ENCODE results near the gene MRPL16.

MRPL16 gene

DNA sequence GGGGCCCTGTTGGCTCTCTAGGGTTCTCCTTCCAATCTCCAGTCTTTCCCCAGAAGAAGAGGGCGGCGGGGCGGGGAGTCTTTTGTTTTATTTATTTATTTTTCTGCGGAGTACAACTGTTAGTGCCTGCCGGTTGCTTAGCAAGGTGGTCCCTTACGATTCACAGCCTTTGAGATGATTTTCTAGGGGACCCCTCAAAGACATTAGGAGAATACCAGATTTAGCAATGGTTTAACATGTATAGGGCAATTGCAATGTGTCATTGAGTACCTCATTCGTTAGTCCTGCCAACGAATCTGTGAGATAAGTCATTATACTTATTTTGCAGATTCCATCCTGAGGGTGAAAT lies 307 bp upstream of the MRPL16 start:
- no peaks in the 10 kb centered on the region for H3K27me3 ChIP-seq (ENCODE audit: low read depth, low read length)
- H3K4me3 ChIP-seq (ENCODE audit: low read depth in 1 of 2, low read length in 2 of 2): peak overlapping the region; percentile 95 to 99
- H3K27ac ChIP-seq (ENCODE audit: low read length): peak overlapping the region; percentile 89
- H3K9me3 ChIP-seq (ENCODE audit: control insufficient read depth in 1 of 2, low read length in 2 of 2): no peaks in the 10 kb centered on the region
- H3K4me1 ChIP-seq (ENCODE audit: control insufficient read depth in 1 of 2, insufficient read depth in 2 of 2, low read length in 2 of 2): peaks cover 0 to 9% of the 10 kb centered on the region in 2 donors
- peaks cover 23 to 24% of the 10 kb centered on the region in 2 donors for H3K36me3 ChIP-seq (ENCODE audit: control insufficient read depth in 1 of 2, insufficient read depth in 2 of 2, low read length in 2 of 2)

DNA sequence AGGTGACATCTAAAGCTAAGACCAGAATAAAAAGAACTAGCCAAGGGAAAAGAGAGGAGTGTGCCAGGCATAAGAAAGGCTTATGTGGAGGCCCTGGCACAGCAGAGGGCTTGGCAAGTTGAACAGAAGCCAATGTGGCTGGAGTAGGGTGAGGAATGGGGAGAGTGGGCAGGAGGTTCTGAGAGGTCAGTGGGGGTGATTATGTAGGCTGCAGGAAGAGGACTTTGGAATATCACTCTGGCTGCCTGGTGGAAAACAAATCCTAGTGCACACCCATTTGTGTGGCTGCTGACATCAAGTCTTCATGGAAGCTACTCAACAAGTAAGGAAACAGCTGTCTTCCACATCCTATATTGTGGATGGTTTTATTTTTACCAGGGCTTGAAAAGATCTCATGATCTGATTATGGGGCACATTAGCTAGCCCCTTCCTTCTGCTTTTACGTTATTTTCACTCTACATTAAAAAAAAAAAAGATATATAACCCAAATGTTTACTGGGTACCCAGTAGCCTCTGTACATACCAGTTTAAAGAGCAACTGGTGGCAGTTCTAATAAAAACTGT lies 3.4 kb downstream of the MRPL16 start:
- peaks cover 0 to 9% of the 10 kb centered on the region in 2 donors for H3K4me1 ChIP-seq (ENCODE audit: control insufficient read depth in 1 of 2, insufficient read depth in 2 of 2, low read length in 2 of 2)

DNA sequence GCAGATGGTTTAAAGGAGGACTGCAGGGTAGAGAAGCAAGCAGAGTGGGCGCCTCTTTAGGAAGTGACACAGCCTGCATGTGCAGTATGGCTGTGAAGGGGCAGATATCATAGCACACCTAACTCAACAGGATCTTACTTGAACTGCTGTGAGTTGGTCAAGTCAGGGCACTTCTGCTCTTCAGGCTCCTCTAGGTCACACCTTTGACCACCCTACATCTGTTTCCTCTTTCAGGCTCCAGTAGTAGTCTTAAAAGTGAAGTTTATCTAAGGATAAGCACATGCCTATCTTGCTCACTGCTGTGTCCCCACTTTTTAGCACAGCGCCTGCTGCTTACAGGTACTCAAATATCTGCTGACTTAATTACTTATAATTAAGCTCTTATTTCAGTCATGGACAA lies 6.5 kb downstream of the MRPL16 start:
- H3K27me3 ChIP-seq (ENCODE audit: low read depth, low read length): no peaks in the 10 kb centered on the region
- H3K36me3 ChIP-seq (ENCODE audit: control insufficient read depth in 1 of 2, insufficient read depth in 2 of 2, low read length in 2 of 2): peaks cover 41 to 53% of the 10 kb centered on the region in 2 donors
- H3K27ac ChIP-seq (ENCODE audit: low read length): no peak overlapping the region
- no peaks in the 10 kb centered on the region for H3K4me1 ChIP-seq (ENCODE audit: control insufficient read depth in 1 of 2, insufficient read depth in 2 of 2, low read length in 2 of 2)
- H3K4me3 ChIP-seq (ENCODE audit: low read depth in 1 of 2, low read length in 2 of 2): no peak overlapping the region
- no peaks in the 10 kb centered on the region for H3K9me3 ChIP-seq (ENCODE audit: control insufficient read depth in 1 of 2, low read length in 2 of 2)

More for the DNA sequence above, 3.4 kb downstream of the MRPL16 start:
- Histone ChIP-seq H3K27me3 (ENCODE audit: low read depth, low read length) (no peaks in the 10 kb centered on the region), H3K4me3 (ENCODE audit: low read depth in 1 of 2, low read length in 2 of 2) (no peak overlapping the region), H3K36me3 (ENCODE audit: control insufficient read depth in 1 of 2, insufficient read depth in 2 of 2, low read length in 2 of 2) (peaks cover 36 to 44% of the 10 kb centered on the region in 2 donors), H3K27ac (ENCODE audit: low read length) (no peak overlapping the region), H3K9me3 (ENCODE audit: control insufficient read depth in 1 of 2, low read length in 2 of 2) (no peaks in the 10 kb centered on the region)

DNA sequence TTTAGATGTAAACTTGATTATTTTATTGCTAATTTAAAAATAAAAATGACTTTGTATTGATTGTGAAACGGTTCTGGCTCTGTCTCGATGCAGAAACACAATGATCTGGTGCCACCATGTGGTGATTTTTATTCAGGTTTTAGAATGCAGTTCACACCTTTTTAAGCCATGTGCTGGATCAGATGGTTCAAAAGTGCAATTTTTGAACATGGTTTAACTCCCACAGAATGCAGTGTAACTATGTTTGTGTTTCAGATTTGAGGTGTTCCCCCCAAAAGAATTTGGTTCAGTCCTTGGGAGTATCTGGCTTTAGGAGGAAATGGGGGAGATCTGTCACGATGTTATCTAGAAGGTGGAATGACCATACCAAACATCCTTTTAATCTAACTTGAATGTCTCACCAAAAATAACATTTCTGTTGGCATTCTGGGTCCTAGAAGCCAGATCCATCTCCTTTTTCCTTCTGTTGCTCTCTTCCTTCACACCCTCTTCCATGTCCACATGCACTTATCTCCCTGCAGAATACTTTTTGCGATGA lies 7.9 kb downstream of the MRPL16 start:
- no peak overlapping the region for H3K27ac ChIP-seq (ENCODE audit: low read length)
- no peaks in the 10 kb centered on the region for H3K27me3 ChIP-seq (ENCODE audit: low read depth, low read length)
- H3K36me3 ChIP-seq (ENCODE audit: control insufficient read depth in 1 of 2, insufficient read depth in 2 of 2, low read length in 2 of 2): peaks cover 33 to 49% of the 10 kb centered on the region in 2 donors
- no peak overlapping the region for H3K4me3 ChIP-seq (ENCODE audit: low read depth in 1 of 2, low read length in 2 of 2)
- H3K9me3 ChIP-seq (ENCODE audit: control insufficient read depth in 1 of 2, low read length in 2 of 2): no peaks in the 10 kb centered on the region
- no peaks in the 10 kb centered on the region for H3K4me1 ChIP-seq (ENCODE audit: control insufficient read depth in 1 of 2, insufficient read depth in 2 of 2, low read length in 2 of 2)

DNA sequence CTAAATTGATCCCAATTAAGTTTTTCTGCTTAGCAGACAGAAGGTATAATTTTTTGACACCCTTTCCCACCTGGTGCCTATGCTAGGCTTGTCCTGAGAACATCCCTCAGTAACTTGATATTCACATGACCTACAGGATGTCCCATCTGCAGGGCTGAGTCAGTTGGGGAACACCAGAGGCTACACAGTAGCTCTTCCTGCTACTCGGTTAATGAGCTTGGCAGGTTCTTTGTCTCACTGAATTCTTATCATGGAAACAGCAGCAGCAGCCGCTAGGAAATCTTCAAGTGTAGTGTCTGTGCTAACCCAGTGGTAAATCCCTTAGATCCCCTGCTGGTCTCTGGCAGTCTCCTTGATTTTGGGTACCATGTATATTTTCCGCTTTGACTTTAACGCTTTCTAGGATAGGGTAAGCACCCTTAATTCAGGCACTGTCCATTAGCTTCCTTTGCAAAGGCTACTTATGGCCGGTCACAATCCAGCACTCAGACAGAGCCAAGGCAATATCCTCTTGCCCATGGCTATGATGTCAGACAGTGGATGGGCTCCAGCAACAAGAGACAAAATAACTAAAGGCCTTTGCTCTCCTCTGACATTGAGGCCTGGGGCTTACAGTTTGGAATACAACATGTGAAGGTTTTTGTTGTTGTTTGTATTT lies 8.5 kb downstream of the MRPL16 start:
- Histone ChIP-seq H3K9me3 (ENCODE audit: control insufficient read depth in 1 of 2, low read length in 2 of 2) (no peaks in the 10 kb centered on the region), H3K27ac (ENCODE audit: low read length) (no peak overlapping the region), H3K4me1 (ENCODE audit: control insufficient read depth in 1 of 2, insufficient read depth in 2 of 2, low read length in 2 of 2) (no peaks in the 10 kb centered on the region), H3K4me3 (ENCODE audit: low read depth in 1 of 2, low read length in 2 of 2) (no peak overlapping the region), H3K36me3 (ENCODE audit: control insufficient read depth in 1 of 2, insufficient read depth in 2 of 2, low read length in 2 of 2) (peaks cover 32 to 49% of the 10 kb centered on the region in 2 donors), H3K27me3 (ENCODE audit: low read depth, low read length) (no peaks in the 10 kb centered on the region)

DNA sequence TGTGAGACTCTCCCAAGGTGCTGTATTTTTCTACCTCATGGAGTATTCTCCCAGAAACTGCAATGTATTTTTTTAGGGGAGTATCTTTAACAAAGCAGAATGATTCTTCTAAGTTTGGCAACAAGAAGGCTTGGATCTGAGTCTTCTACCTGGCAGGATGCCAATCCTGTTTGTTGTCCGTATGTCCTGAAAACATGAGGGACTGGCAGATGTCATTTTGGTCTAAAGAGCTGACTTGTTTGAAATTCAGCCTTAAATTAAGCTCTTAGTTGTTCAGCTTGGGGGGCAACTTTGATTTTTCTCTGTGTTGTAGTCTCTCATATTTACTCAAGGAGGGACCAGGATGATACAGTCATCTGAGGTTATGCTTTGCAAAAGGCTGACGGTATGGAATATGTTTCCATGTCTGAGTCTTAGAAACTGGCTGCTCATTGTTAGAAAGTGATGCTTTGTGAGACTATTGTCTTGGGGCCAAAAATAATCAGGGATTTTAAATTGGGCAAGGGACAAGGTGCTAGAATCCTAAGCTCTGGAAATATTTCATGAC lies 9.3 kb downstream of the MRPL16 start:
- Histone ChIP-seq H3K4me1 (ENCODE audit: control insufficient read depth in 1 of 2, insufficient read depth in 2 of 2, low read length in 2 of 2) (no peaks in the 10 kb centered on the region), H3K4me3 (ENCODE audit: low read depth in 1 of 2, low read length in 2 of 2) (no peak overlapping the region), H3K27ac (ENCODE audit: low read length) (no peak overlapping the region), H3K9me3 (ENCODE audit: control insufficient read depth in 1 of 2, low read length in 2 of 2) (no peaks in the 10 kb centered on the region), H3K36me3 (ENCODE audit: control insufficient read depth in 1 of 2, insufficient read depth in 2 of 2, low read length in 2 of 2) (peaks cover 27 to 49% of the 10 kb centered on the region in 2 donors), H3K27me3 (ENCODE audit: low read depth, low read length) (no peaks in the 10 kb centered on the region)

DNA sequence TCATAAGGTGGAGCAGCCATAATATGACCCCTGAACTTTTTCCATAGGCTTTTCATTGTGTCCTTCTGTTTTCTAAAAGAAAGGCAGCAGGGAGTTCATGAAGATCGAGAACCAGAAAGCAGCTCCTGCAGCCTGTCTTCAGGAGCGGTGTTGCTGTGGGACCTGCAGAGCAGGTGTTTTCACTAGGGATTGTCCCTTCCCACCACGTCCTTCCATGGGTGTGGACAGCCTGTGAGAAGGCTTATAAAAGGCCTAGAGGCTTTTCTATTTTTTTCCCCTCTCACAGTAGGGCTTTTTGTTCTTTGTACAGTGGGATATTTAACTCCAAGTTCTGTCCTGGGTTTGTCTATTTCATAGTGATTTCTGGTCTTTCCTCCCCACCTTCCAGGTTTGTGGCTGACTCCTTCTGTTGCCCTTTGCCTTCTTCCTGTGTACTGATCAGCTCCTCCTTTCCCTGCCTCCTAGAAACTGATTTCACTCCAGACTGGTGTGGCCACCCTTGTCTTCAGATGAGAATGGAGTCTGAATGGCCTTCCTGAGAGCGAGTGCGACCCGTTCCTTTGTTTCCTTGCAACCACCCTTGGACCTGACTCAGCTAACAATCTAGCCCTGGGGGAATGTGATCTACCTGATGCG lies 10.1 kb downstream of the MRPL16 start:
- Histone ChIP-seq H3K27me3 (ENCODE audit: low read depth, low read length) (no peaks in the 10 kb centered on the region), H3K36me3 (ENCODE audit: control insufficient read depth in 1 of 2, insufficient read depth in 2 of 2, low read length in 2 of 2) (peaks cover 29 to 50% of the 10 kb centered on the region in 2 donors), H3K4me3 (ENCODE audit: low read depth in 1 of 2, low read length in 2 of 2) (no peak overlapping the region), H3K9me3 (ENCODE audit: control insufficient read depth in 1 of 2, low read length in 2 of 2) (no peaks in the 10 kb centered on the region), H3K4me1 (ENCODE audit: control insufficient read depth in 1 of 2, insufficient read depth in 2 of 2, low read length in 2 of 2) (no peaks in the 10 kb centered on the region), H3K27ac (ENCODE audit: low read length) (no peak overlapping the region)

DNA sequence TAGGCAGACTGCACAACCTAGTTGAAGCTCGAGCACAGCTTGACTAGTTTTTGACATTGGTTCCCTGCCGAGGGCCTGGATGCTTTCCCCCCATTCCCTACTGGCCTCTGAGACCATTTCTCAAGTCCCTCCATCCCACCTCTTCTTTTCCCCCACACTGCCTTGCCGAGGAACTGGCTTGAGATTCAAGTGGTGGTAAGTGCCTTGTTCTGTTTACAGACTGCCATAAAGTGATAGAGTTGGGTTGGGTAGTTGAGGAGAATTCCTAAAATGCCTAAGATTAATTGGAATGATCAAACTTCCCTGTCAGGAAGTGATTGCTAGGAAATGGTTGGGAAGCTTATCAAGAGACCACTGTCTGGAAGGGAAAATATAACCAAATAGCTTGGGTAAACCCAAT lies 16.2 kb downstream of the MRPL16 start:
- Histone ChIP-seq H3K36me3 (ENCODE audit: control insufficient read depth in 1 of 2, insufficient read depth in 2 of 2, low read length in 2 of 2) (peaks cover 48 to 69% of the 10 kb centered on the region in 2 donors), H3K4me3 (ENCODE audit: low read depth in 1 of 2, low read length in 2 of 2) (no peak overlapping the region), H3K27ac (ENCODE audit: low read length) (no peak overlapping the region), H3K4me1 (ENCODE audit: control insufficient read depth in 1 of 2, insufficient read depth in 2 of 2, low read length in 2 of 2) (no peaks in the 10 kb centered on the region), H3K9me3 (ENCODE audit: control insufficient read depth in 1 of 2, low read length in 2 of 2) (no peaks in the 10 kb centered on the region), H3K27me3 (ENCODE audit: low read depth, low read length) (no peaks in the 10 kb centered on the region)

DNA sequence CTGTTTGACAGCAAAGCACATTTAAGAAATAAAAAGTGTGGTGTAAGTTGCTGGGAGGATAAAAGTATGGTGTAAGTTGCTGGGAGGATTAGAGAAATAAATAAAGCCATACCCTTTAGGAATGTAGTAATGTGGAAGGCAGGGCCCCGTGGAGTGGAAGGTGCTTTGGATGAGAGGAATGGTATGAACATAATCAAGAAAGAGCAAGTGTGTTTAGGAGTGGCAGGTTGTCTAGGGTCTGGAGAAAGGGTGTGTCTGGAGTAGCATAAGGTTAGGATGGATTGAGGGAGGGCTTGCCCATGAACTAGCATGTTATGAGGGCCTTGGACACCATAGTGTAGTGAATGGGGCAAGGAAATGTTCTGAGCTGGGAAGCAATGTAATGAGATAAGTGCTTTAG lies 18.1 kb downstream of the MRPL16 start:
- H3K36me3 ChIP-seq (ENCODE audit: control insufficient read depth in 1 of 2, insufficient read depth in 2 of 2, low read length in 2 of 2): peaks cover 46 to 81% of the 10 kb centered on the region in 2 donors

DNA sequence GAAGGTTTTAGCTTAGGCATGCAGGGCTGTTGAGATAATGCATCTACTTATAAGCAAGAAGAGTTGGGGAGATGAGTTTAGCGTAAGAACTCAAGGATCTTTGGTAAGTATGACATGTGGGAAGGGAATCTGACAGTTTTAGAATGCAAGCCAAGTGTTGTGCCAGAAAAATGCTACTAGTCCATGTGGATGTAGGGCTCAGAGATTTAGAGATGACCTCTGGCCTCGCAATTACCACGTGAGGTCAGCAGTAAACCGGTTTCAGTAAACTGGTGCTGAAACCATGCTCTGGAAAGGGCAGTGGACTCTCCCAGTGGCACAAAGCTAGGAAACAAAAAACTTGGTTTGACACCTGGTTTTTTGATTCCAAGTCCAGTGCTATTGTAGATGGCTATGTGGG lies 18.9 kb downstream of the MRPL16 start:
- H3K9me3 ChIP-seq (ENCODE audit: control insufficient read depth in 1 of 2, low read length in 2 of 2): no peaks in the 10 kb centered on the region
- no peaks in the 10 kb centered on the region for H3K27me3 ChIP-seq (ENCODE audit: low read depth, low read length)
- H3K4me1 ChIP-seq (ENCODE audit: control insufficient read depth in 1 of 2, insufficient read depth in 2 of 2, low read length in 2 of 2): peaks cover 0 to 13% of the 10 kb centered on the region in 2 donors
- H3K27ac ChIP-seq (ENCODE audit: low read length): no peak overlapping the region
- H3K36me3 ChIP-seq (ENCODE audit: control insufficient read depth in 1 of 2, insufficient read depth in 2 of 2, low read length in 2 of 2): peaks cover 42 to 78% of the 10 kb centered on the region in 2 donors
- no peak overlapping the region for H3K4me3 ChIP-seq (ENCODE audit: low read depth in 1 of 2, low read length in 2 of 2)

More for the DNA sequence above, 18.1 kb downstream of the MRPL16 start:
- H3K27me3 ChIP-seq (ENCODE audit: low read depth, low read length): no peaks in the 10 kb centered on the region
- no peak overlapping the region for H3K4me3 ChIP-seq (ENCODE audit: low read depth in 1 of 2, low read length in 2 of 2)
- H3K9me3 ChIP-seq (ENCODE audit: control insufficient read depth in 1 of 2, low read length in 2 of 2): no peaks in the 10 kb centered on the region
- H3K4me1 ChIP-seq (ENCODE audit: control insufficient read depth in 1 of 2, insufficient read depth in 2 of 2, low read length in 2 of 2): peaks cover 0 to 4% of the 10 kb centered on the region in 2 donors
- no peak overlapping the region for H3K27ac ChIP-seq (ENCODE audit: low read length)

DNA sequence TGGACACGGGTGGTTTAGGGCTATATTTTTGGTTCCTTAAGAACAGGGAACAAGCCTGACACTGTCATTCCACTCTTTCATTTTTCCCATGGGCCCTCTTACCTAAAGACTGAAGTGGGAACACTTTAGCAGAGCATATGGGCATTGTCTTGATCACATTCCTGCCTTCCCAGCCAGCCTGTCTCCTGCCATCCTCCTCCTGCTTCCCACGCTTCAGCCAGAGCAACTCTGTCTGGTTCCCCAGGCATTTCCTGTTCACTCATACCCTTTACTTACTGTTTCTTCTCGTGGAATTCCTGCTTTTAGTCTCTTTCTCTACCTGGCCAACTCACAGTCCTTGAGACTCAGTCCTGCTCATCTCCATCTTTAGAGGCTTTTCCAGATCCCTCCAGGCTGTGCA lies 22.8 kb downstream of the MRPL16 start:
- H3K9me3 ChIP-seq (ENCODE audit: control insufficient read depth in 1 of 2, low read length in 2 of 2): no peaks in the 10 kb centered on the region
- no peaks in the 10 kb centered on the region for H3K27me3 ChIP-seq (ENCODE audit: low read depth, low read length)
- peaks cover 12 to 45% of the 10 kb centered on the region in 2 donors for H3K36me3 ChIP-seq (ENCODE audit: control insufficient read depth in 1 of 2, insufficient read depth in 2 of 2, low read length in 2 of 2)
- H3K4me3 ChIP-seq (ENCODE audit: low read depth in 1 of 2, low read length in 2 of 2): no peak overlapping the region
- no peak overlapping the region for H3K27ac ChIP-seq (ENCODE audit: low read length)
- H3K4me1 ChIP-seq (ENCODE audit: control insufficient read depth in 1 of 2, insufficient read depth in 2 of 2, low read length in 2 of 2): peaks cover 0 to 15% of the 10 kb centered on the region in 2 donors

Measured in muscle layer of duodenum (tissue), 2 donors.